Stimulated activated CD4-positive, alpha-beta T cell treated with anti-CD3 and anti-CD28 coated beads, TNF-alpha, amount 100 ng/mL, for 24 hours (primary cell): ENCODE measurements around the gene CLIC3.
A peak's percentile ranks its signal among the peaks of the same experiment; 100 is the strongest.

Experiments used
- DNase-seq, 3 experiments: peaks; one replicate each; pipeline ENCODE4 v3.0.0-alpha.2; 2020; ENCODE audit warnings: low read depth in 3 of 3

The CLIC3 gene

DNA sequence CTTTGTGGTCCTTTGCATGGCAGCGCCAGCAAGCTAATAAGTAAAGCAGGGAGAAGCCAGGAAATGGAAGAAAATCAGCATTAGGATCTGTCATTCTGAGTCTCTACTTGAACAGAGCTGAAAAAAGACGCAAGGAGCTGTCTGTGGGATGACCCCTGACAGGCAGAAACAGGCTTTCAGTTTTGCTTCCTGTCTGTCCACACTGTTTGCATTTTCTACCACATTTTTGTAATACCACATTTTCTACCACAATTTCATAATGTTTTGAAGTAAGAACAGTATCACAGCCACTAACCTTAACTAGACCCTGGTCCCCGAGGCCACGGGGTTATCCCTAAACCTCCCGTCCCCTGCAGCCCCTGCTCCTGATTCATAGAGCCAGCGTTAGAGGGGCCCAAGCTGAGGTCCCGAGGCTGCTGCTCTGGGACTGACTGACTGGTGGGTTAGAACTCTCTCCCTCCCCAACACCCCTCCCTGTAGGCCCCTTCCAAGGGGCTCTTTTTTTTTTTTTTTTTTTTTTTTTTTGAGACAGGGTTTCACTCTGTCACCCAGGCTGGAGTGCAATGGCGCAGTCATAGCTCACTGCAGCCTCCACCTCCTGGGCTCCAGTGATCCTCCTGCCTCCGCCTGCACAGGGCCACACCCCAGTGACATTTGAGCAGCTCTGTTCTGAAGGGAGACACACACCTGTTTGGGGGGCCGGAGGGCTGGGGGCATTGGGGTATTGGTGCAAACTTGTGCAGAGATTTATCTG, 4.0 kb upstream of the CLIC3 start:
- no peak for DNase-seq

DNA sequence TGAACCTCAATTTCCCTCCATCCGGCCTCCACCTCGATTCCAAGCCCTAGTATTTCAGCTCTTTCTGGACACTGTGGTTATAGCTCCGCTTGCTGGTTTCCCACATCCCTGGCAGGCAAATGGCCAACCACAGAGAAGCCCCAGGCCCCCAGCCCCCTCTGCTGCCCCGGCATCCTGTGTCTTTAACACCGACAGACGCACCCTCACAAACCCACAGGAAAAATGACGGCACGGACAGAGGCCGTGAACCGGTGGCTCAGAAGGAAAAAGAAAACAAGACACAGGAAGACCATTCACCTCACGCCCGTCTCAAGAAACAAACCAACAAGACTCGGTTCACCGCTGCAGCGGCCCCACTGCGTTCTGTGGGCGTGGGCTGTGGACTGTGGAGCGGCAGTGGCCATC, 1.5 kb upstream of the CLIC3 start:
- no peak for DNase-seq

DNA sequence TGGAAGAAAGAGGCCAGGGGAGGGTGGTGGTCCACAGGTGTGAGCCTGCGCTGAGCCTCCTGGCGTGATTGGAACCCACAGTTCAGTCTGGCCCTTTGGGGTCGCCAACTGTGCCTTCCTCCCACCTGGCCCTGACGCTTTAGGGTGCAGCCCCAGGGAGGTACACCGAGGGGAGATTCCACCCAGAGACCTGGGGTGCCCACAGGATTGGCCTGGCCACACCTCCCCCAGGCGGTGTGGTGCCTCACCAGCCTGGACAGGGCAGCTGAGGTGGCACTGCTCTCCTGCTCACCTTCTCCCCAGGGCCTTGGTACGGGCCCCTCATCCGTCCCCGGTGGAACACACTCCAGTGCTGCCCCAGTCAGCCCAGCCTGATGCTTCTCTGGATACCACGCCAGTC, 1.0 kb upstream of the CLIC3 start:
- no peak for DNase-seq

DNA sequence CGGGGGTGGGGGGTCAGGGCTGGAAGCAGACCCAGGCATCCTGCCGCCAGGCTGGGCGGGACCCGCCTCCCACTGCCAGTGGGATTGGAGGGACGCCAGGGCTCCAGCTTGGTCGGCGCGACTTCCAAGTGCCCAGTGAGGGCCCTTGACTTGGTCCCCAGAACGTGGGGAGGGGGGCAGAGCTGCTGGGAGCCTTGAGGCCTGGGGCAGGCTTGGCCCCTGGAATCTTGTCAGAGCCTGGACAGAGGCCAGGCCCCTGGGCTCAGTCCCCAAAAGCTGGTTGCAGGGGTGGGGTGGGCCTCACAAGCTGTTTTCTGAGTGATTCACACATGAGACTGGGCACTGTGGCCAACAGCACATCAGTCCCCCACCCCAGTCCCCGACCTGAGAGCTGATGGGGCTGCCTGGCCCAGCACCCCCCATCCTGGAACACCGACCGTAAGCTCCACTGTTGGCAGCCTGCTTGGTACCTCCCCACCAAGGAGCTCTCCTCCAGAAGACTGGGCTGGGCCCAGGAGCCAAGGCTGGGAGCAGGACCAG, 526 bp downstream of the CLIC3 start:
- DNase-seq = no peak

- no peak for DNase-seq
Measured at GRCh38 chr9:136995362-136995761, 1.0 kb downstream of the CLIC3 start.

DNA sequence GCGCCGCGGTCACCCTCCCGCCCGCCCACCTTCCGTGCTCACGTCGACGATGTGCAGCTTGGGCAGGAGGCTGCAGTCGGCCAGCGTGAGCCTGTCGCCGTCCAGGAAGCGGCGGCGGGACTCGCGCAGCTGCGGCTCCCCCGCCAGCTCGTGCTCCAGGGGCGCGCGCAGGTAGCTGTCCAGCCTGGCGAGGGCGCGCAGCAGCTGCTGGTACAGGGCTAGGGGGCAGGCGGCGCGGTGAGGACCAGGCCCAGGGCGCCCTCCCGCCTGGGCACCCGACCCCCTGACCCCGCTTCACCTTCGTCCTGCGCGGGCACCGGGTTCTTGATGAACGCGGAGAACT, 1.5 kb downstream of the CLIC3 start:
- no peak for DNase-seq

GRCh38 chr9:136994180-136994887, 2.0 kb downstream of the CLIC3 start:
- DNase-seq = no peak

GRCh38 chr9:136992819-136993369, 3.5 kb downstream of the CLIC3 start:
- DNase-seq = no peak

GRCh38 chr9:136991993-136992818, 4.2 kb downstream of the CLIC3 start, which contains the start of gene PAXX:
PAXX (plus strand) TSS chr9:136992422; CDS start chr9:136992444, 22 bp downstream.
- DNase-seq = peak; percentile 86 to 95 (median 89)

DNA sequence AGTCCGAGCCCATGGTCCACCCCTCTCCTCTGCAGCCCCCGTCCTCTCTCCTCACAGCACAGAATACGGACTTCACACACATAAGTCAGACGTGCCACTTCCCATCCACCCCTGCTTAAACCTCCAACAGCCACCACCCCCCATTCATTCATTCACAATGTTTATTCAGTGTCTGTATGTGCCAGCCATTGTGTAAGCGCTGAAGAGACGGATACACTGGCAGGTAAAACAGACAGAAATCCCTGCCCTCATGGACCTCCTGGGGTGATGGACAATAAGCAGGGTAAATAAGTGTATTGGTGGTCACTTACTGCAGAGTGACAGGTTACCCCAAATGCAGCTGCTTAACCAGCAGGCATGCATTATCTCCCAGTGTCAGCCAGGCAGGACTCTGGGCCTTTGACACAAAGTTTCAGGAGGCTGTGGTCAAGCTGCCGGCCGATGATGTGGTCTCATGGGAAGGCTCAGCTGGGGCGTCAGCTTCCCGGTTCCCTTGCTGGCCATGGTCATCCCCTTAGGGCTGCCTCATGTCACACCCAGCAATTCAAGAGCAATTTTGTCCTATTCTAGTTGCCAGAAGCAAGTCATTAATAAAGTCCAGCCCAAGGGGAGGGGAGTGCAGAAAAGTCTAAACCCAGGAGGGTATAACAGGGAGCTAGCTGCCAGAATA, 6.0 kb downstream of the CLIC3 start:
- DNase-seq = no peak

GRCh38 chr9:136988872-136989271, 7.5 kb downstream of the CLIC3 start:
- no peak for DNase-seq

GRCh38 chr9:136985853-136986252, 10.5 kb downstream of the CLIC3 start:
- DNase-seq = no peak

GRCh38 chr9:136985027-136985602, 11.3 kb downstream of the CLIC3 start:
- no peak for DNase-seq

- no peak for DNase-seq
Measured at GRCh38 chr9:136984464-136985026, 11.8 kb downstream of the CLIC3 start.

DNA sequence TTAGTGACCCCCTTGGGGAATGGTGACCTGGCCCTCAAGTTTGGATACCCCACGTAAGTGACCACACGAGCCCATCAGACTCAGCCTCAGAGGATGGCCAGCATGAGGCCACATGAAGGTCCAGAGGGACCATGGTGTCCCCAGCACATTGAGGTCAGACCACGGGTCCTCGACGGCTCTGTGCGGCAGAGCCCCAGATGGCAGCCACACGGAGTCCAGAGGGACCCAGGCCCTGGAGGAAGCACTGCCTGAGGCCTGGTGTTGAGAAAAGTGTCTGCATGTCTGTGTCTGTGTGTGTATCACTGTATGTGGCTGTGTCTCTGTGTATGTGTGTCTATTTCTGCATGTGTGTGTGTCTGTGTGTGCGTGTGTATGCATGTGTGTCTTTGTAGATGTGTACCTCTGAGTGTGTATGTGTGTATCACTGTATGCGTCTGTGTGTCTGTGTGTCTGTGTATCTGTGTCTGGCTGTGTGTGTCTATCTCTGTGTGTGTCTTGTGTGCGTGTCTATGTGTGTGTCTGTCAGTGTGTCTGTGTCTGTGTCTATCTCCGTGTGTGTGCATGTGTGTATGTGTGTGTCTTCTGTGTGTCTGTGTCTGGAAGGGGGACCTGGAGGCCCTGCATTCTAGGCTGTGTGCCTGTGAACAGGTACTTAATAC, 12.6 kb downstream of the CLIC3 start:
- no peak for DNase-seq

- DNase-seq = no peak
Measured at GRCh38 chr9:136983167-136983566, 13.2 kb downstream of the CLIC3 start.

DNA sequence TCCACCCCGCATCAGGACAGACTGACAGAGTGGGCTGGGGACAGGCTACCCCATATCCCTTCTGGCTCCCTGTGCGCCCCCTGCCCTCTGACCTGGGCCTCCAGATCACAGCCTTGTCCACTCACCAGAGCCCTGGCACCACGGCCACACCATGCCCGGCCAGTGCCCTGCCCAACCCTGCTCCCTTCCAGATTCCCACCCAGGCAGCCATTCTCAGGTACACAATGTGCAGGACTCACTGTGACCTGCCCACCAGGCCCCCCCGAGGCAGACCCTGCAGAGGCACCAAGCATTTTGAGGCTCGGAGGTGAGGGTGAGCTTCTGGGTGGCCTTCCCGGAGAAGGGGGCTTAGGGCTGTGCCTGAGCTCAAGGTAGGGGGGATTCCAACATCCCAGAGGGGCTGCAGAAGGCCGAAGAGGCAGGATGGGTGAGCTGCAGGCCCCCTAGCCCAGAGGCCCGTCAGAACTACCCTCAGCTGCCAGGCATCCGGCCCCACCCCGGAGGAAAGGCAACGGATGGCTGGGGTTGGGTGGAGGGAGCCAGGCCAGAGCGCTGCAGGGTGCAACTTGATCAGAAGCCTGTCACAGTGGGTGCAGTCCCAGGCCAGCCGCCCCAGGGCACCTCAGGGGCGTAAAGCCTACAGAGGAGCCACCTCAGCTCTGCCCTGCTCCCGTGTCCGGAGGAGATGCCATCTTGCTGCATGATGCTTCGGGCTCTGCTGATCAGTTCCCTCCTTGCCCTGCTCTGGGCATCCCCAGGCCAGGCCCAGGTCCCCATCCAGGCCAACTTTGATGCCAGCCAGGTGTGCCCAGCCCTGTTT, 13.9 kb downstream of the CLIC3 start, which contains the start of gene LCNL1:
TSS of gene LCNL1 (plus strand) at position 762 of the 820 bp plus-strand sequence. CDS start 594 bp downstream, outside the sequence.
- no peak for DNase-seq

GRCh38 chr9:136981588-136982231, 14.7 kb downstream of the CLIC3 start:
- no peak for DNase-seq
